Suprapubic skin (tissue), 4 donors: ENCODE results near the gene IQCN.

Source experiments
- POLR2A ChIP-seq, 2 donors: fragments of 450-650 bp; IDR thresholded peaks; one replicate each; pipeline ENCODE4 v1.6.1; 2017; ENCODE audit warnings: antibody characterized with exemption in 2 of 2, mild to moderate bottlenecking in 2 of 2, moderate library complexity in 2 of 2
- POLR2AphosphoS5 ChIP-seq, 3 donors: sonication (generic); formaldehyde crosslinking; IDR thresholded peaks; one replicate each; pipeline ENCODE4 v1.6.1; 2017; ENCODE audit warnings: antibody characterized with exemption in 3 of 3
- TF ChIP-seq, protein P1 (sequence below), 2 donors: fragments of 200-600 bp in 1 of 2; fragments of 450-650 bp in 1 of 2; sonication (generic) in 1 of 2; IDR thresholded peaks; one replicate each; pipeline ENCODE4 v1.5.1; 2016 to 2019; ENCODE audit warnings: antibody characterized with exemption in 2 of 2, mild to moderate bottlenecking in 1 of 2, moderate library complexity in 1 of 2

DNA sequence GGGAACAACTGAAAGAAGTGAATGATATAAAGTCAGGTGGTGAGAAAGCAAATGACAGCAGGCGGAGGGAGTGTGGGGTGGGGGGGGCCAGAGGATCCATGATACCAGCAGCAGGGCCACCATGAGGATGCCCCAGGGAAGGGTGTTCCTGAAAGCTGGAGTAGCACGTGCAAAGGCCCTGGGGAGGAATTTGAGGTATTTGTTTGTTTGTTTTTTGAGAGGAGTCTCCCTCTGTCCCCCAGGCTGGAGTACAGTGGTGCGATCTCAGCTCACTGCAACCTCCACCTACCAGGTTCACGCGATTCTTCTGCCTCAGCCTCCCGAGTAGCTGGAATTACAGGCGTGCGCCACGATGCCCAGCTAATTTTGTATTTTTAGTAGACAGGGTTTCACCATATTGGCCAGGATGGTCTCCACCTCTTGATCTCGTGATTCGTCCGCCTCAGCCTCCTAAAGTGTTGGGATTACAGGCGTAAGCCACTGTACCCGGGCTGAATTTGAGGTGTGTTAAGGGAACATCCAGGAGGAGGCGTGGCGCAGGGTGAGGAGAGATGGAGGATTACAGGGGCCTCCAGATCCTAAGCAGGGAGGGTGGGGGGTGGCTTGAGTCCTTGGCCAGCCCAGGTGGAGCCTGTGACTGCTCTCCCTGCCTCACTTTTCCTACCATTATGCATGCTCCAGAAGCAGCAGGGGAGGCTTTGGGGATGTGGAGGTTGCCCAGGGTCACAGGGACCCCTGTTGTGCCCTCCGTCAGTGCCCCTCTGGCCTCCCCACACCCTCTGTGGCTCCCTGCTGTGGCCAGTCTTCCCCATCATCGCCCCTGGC lies 19.6 kb upstream of the IQCN start:
- TF ChIP-seq, protein P1, sequence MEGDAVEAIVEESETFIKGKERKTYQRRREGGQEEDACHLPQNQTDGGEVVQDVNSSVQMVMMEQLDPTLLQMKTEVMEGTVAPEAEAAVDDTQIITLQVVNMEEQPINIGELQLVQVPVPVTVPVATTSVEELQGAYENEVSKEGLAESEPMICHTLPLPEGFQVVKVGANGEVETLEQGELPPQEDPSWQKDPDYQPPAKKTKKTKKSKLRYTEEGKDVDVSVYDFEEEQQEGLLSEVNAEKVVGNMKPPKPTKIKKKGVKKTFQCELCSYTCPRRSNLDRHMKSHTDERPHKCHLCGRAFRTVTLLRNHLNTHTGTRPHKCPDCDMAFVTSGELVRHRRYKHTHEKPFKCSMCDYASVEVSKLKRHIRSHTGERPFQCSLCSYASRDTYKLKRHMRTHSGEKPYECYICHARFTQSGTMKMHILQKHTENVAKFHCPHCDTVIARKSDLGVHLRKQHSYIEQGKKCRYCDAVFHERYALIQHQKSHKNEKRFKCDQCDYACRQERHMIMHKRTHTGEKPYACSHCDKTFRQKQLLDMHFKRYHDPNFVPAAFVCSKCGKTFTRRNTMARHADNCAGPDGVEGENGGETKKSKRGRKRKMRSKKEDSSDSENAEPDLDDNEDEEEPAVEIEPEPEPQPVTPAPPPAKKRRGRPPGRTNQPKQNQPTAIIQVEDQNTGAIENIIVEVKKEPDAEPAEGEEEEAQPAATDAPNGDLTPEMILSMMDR (IDR thresholded peaks at IDR 0.05): no peak
- no peak for TF ChIP-seq POLR2A (IDR thresholded peaks at IDR 0.05)
- no peak for TF ChIP-seq POLR2AphosphoS5 (IDR thresholded peaks at IDR 0.05)
